Left ventricle myocardium inferior (tissue), 1 donor: ENCODE results near the gene SYTL5. TPM values are rescaled to one million over a fixed set of nuclear protein-coding genes. Genes with fewer than 3 reads are reported as not detected.

Source experiments
- DNase-seq: peaks from one replicate; pipeline ENCODE4 v3.0.0-alpha.2; 2020
- H3K27ac ChIP-seq: fragments of 200-600 bp; replicated peaks from 2 replicates; pipeline ENCODE4 v1.8.0; 2021
- H3K27me3 ChIP-seq: fragments of 200-600 bp; 2 replicates; pipeline ENCODE4 v1.8.0; 2021; ENCODE audit warnings: low read depth
- H3K36me3 ChIP-seq: fragments of 200-600 bp; 2 replicates; pipeline ENCODE4 v1.8.0; 2021
- H3K4me1 ChIP-seq: fragments of 200-600 bp; 2 replicates; pipeline ENCODE4 v1.8.0; 2021
- H3K4me3 ChIP-seq: fragments of 200-600 bp; 2 replicates; pipeline ENCODE4 v1.8.0; 2021; ENCODE audit warnings: mild to moderate bottlenecking, moderate library complexity
- H3K9me3 ChIP-seq: fragments of 200-600 bp; replicated peaks from 2 replicates; pipeline ENCODE4 v1.8.0; 2021
- intact Hi-C: fragments of 100-400 bp; cut with micrococcal nuclease; formaldehyde crosslinking; loops from one replicate; pipeline ENCODE4 v1.11.0; 2022
- total RNA-seq: library from RNA; stranded (reverse); fragmentation: NEBNext Ultra II Directional; extraction: Animal tissue kit (Norgen Biotek cat#: 25700); gene quantifications from one replicate; pipeline ENCODE4 v1.2.1, GENCODE V29; 2021
- TF ChIP-seq, protein P1 (sequence below): fragments of 200-600 bp; IDR thresholded peaks from 2 replicates; pipeline ENCODE4 v1.8.0; 2021; ENCODE audit warnings: antibody characterized with exemption, mild to moderate bottlenecking, borderline replicate concordance
- donor health status: DM: no; HTN: yes; CAD: no; lungs with severe emphysema.

The SYTL5 gene
- total RNA-seq, 1 donor from 2014 or later, result 0.41 TPM

DNA sequence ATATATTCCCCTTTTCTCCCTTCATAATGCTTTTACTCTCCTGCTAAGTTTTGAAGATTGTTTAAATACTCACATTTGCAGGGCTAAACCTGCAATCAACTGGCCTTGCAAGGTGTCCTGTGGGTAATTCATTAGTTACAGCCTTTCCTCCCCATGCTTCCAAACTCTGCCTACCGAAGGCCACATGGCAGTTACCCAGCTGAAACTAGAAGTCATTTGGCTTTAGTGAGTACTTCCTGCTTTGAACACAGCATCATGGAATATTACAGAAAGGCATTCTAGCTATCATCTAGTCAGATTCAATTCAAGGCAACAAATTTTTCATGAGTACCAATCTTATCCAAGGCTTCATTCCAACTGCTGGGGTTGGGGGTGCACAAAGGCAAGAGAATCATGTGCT is 158.7 kb downstream of the SYTL5 start:
- intact Hi-C loops, result loop anchor here (5.0 kb wide), 1 partner anchor 238 kb away; no protein-coding TSS in a partner anchor
- no peaks in the 10 kb centered on the region for H3K9me3 ChIP-seq
- no peaks in the 10 kb centered on the region for H3K4me1 ChIP-seq
- TF ChIP-seq, protein P1, sequence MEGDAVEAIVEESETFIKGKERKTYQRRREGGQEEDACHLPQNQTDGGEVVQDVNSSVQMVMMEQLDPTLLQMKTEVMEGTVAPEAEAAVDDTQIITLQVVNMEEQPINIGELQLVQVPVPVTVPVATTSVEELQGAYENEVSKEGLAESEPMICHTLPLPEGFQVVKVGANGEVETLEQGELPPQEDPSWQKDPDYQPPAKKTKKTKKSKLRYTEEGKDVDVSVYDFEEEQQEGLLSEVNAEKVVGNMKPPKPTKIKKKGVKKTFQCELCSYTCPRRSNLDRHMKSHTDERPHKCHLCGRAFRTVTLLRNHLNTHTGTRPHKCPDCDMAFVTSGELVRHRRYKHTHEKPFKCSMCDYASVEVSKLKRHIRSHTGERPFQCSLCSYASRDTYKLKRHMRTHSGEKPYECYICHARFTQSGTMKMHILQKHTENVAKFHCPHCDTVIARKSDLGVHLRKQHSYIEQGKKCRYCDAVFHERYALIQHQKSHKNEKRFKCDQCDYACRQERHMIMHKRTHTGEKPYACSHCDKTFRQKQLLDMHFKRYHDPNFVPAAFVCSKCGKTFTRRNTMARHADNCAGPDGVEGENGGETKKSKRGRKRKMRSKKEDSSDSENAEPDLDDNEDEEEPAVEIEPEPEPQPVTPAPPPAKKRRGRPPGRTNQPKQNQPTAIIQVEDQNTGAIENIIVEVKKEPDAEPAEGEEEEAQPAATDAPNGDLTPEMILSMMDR, result no peak
- no peak for DNase-seq
- H3K4me3 ChIP-seq, result no peak overlapping the region
- H3K36me3 ChIP-seq, result peaks cover 2% of the 10 kb centered on the region
- H3K27me3 ChIP-seq, result no peaks in the 10 kb centered on the region
- no peak overlapping the region for H3K27ac ChIP-seq

DNA sequence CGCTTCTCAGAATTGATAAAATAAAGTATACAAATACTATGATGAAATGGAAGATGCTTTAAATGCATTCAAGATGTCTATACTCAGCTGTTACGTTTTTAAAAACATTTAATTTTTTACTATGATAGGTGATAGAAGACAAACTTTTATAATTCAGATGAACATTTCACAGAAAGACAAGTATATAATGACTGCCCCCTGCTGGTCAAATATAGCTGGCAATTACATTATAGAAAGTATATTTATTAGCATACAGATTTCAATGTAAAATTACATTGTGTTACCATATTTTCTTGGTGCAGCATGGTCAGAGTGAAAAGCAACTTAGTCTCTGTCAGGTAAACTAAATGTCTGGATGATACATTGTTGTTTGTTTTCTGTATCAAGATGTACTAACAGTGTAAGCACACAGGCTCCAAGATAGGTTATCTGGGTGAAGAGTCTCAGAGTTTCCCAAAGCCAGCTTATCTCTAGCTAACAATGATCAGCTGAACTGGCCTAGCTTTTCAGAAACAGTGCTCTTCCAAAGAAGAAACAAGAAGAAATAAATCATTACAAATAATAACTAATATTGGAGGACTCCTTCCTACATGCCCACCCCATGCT is 160.2 kb downstream of the SYTL5 start:
- intact Hi-C loops, result loop anchor here (5.0 kb wide), 1 partner anchor 239 kb away; no protein-coding TSS in a partner anchor
- no peaks in the 10 kb centered on the region for H3K4me1 ChIP-seq
- no peaks in the 10 kb centered on the region for H3K27me3 ChIP-seq
- TF ChIP-seq, protein P1, result peak; percentile 61
- H3K9me3 ChIP-seq, result no peaks in the 10 kb centered on the region
- no peaks in the 10 kb centered on the region for H3K36me3 ChIP-seq
- H3K4me3 ChIP-seq, result no peak overlapping the region
- no peak for DNase-seq
- no peak overlapping the region for H3K27ac ChIP-seq

DNA sequence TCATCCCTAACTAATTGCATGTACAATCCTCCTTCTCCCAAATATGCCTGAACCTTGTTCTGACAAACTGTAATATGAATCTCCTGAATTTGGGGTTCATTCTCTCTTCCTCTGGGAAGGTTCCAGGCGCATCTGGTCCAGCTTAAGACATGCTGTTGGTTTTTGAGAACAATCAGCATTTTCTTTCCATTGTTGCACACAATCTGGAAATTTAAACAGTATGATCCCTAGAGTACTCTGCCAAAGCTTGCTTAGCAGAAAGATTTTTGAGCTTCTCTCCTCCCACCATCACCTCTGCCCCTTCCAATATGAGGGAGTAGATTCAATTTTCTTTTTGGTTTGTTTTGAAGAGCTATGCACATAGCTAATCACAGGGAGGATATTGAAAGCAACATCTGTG is 164.2 kb downstream of the SYTL5 start:
- TF ChIP-seq, protein P1, result no peak
- intact Hi-C loops, result no loop called here
- Histone ChIP-seq H3K27ac (no peak overlapping the region), H3K27me3 (no peaks in the 10 kb centered on the region), H3K4me3 (no peak overlapping the region), H3K9me3 (no peaks in the 10 kb centered on the region), H3K36me3 (no peaks in the 10 kb centered on the region), H3K4me1 (no peaks in the 10 kb centered on the region)
- DNase-seq, result no peak

DNA sequence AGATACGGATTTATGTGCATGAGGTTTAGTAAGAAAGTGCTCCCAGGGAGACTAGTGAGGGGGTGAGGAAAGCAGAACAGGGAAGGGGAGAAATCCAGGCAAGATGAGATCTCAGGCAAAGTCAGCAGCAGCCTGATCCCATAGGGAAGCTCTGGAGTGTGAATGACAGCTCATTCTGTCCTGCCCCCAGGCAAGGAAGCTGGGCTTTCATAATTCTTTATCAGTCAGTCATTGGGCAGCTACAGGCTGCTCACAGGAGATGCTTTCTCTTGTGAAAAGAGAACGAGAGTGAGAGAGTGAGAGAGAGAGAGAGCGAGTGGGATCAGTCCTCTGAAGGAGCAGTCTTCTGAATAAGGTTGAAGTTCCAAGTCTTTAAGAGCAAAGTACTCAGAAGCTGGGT is 166.2 kb downstream of the SYTL5 start:
- intact Hi-C loops, result no loop called here
- DNase-seq, result no peak
- Histone ChIP-seq H3K27ac (no peak overlapping the region), H3K27me3 (no peaks in the 10 kb centered on the region), H3K4me1 (no peaks in the 10 kb centered on the region), H3K36me3 (no peaks in the 10 kb centered on the region), H3K9me3 (no peaks in the 10 kb centered on the region), H3K4me3 (no peak overlapping the region)
- TF ChIP-seq, protein P1, result no peak

DNA sequence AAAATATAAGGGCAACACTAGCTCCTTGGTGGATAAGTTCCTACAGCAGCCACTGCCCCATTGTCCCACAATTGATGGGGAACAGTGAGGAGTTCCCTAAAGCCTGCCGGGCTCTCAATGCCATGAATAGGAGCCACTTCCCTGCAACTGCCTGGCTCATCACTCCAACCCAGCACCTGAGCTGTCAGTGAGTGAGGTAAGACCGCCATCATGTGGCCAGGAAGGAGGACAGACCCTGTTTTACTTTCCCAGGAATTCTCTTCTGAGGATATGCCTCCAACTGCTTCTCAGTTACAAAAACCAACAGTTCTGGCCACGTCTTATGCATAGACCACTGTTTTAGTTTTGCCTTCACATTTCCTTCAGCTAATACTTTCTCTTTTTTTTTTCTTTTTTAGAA is 168.8 kb downstream of the SYTL5 start:
- Histone ChIP-seq H3K4me1 (no peaks in the 10 kb centered on the region), H3K36me3 (no peaks in the 10 kb centered on the region), H3K9me3 (no peaks in the 10 kb centered on the region), H3K4me3 (no peak overlapping the region), H3K27ac (no peak overlapping the region), H3K27me3 (no peaks in the 10 kb centered on the region)
- TF ChIP-seq, protein P1, result peak; percentile 37
- intact Hi-C loops, result no loop called here
- DNase-seq, result no peak
